GM19025 (cell line): ENCODE measurements around the gene KRT79.

Source experiments
- ATAC-seq: cut with Tn5 transposase; IDR thresholded peaks from one replicate; pipeline ENCODE4 v1.9.1; 2021; ENCODE audit warnings: mild to moderate bottlenecking, low read depth, moderate library complexity; ENCODE audit not compliant: unreplicated experiment

KRT79 gene

DNA sequence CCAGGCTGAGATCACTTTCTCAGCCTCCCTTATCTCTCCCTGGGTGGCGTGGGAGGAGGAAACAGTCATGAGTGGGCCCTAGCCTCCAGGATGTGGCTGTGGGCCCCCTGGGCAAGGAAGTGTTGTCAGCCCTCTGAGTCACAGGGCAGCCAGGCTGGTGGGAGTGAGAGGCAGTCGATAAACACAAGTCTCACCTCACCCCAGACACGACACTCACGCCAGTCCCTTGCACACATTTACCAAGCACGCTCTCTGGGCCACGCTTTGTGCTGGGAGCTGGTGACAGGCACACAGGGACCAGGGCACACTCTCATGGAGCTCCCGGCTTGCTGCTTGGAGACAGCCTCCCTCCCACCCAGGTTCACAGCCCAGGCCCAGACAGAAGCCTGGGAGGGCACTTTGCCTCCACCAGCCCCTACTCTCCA is 1.9 kb upstream of the KRT79 start:
- ATAC-seq: no peak

- ATAC-seq: no peak
Measured at GRCh38 chr12:52835271-52836041, 1.3 kb upstream of the KRT79 start.

GRCh38 chr12:52834727-52835001 is 553 bp upstream of the KRT79 start:
- no peak for ATAC-seq

GRCh38 chr12:52832985-52833905 is 866 bp downstream of the KRT79 start:
- no peak for ATAC-seq

GRCh38 chr12:52832451-52832850 is 1.7 kb downstream of the KRT79 start:
- ATAC-seq: no peak

DNA sequence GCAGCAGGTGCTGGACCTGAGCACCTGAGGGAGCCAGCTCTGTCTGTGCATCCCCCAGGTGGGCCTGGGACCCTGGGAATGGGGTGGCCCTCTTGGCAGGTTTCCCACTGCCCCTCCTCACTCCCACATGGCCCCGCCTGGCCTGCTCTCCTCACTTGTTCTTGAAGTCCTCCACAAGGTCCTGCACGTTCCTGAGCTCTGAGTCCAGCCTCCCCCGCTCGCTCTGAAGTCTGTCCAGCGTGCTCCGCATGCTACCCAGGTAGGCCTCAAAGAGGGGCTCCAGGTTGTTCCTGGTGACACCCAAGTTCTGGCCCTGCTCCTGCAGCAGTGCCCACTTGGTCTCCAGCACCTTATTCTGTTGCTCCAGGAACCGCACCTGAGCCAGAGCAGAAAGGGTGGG is 2.9 kb downstream of the KRT79 start:
- no peak for ATAC-seq

GRCh38 chr12:52829986-52830770 is 3.9 kb downstream of the KRT79 start:
- ATAC-seq: no peak

- no peak for ATAC-seq
Measured at GRCh38 chr12:52828591-52829021, 5.5 kb downstream of the KRT79 start.

GRCh38 chr12:52828156-52828555 is 6.0 kb downstream of the KRT79 start:
- no peak for ATAC-seq

DNA sequence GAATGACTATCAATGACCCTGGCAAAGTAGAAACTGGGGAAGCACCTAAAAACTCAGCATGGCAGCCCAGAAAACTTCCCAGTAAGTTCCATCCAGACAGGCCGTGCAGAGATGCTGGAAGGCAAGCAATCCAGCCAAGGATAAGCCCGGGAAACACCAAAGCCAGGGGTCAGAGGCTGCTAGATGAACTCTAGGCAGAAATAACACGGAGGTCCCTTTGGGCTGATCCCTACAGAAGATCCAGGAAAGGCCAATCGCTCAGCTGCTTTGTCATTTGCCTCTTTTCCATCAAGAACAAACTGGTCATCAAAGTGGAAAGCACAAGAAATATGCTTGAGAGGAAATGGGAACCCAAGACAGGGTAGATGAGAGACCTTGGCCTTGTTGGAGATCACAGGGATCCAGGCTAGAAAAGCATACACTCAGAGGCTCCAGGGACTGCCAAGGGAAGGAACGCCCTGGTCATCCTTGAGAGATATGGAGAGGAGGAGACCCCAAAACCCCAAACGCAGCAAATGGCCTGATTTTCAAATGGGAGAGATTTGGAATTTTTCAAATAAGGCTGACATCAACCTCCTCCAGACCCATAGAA is 6.5 kb downstream of the KRT79 start:
- ATAC-seq: no peak

DNA sequence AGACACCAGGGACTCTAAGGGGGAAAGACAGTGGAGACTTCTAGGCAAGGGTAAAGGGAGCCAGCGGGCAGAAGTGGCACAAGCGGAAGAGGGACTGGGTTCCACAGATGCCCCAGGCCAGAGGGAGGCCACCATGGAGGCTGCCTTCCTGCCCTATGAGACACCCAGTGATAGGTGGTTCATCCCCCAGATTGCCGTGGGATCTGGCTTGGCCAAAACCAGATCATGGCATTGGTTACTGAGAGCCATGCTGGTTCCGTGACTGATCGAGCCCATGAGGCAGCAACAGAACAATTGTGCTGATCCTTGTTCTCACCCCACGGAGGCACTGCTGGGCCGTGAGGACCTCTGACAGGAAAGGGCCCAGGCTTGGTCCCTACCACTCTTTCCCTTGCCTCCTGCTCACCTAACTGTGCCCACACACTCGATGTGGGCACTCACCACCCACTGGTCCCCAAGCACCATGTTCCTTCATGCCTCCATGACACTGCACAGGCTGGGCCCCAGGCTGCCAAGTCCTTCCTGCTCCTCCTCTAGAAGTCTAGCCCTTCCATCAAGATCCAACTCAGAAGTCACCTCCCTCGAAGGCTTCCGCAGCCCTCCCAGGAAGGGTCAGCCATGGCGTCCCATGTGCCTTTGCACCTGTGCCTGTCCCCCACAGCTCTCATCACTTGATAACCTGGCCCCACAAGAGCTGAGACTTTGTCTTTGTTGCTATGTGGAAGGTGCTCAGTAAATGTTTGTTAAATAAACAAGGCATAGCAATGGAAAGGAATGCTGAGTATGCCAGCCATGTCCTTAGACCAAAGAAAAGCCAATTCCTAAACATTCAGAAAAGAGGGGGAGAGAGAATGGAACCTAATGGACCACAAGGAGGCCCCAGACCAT is 7.3 kb downstream of the KRT79 start:
- no peak for ATAC-seq

GRCh38 chr12:52825961-52826360 is 8.2 kb downstream of the KRT79 start:
- ATAC-seq: no peak

GRCh38 chr12:52824741-52825410 is 9.2 kb downstream of the KRT79 start:
- no peak for ATAC-seq

DNA sequence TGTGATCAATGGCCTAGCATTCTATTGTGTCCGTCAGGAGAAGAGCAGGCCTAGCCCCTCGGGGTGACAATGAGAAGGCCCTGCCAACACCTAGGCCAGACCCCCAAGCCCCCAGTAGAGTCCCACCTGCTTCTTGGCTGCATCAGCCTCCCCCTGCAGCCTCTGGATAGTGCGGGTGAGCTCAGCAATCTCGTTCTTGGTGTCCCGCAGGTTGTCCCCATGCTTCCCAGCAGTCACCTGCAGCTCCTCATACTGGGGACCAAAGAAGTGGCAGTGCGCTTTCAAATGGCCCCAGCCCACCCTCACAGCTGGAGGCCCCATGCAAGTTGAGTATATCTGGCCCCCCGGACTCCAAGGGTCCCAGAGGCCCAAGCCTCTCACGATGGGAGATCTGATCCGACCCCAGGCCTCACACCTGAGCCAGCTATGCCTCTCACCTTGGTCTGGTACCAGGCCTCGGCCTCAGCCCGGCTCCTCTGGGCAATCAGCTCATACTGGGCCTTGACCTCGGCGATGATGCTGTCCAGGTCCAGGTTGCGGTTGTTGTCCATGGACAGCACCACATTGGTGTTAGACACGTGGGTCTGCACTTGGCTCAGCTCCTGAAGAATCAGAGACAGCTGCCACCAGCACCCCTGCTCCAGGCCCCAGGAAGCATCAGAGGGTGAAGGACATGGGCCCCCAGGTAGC is 10.2 kb downstream of the KRT79 start:
- no peak for ATAC-seq

- ATAC-seq: no peak
Measured at GRCh38 chr12:52822771-52823510, 11.2 kb downstream of the KRT79 start.

DNA sequence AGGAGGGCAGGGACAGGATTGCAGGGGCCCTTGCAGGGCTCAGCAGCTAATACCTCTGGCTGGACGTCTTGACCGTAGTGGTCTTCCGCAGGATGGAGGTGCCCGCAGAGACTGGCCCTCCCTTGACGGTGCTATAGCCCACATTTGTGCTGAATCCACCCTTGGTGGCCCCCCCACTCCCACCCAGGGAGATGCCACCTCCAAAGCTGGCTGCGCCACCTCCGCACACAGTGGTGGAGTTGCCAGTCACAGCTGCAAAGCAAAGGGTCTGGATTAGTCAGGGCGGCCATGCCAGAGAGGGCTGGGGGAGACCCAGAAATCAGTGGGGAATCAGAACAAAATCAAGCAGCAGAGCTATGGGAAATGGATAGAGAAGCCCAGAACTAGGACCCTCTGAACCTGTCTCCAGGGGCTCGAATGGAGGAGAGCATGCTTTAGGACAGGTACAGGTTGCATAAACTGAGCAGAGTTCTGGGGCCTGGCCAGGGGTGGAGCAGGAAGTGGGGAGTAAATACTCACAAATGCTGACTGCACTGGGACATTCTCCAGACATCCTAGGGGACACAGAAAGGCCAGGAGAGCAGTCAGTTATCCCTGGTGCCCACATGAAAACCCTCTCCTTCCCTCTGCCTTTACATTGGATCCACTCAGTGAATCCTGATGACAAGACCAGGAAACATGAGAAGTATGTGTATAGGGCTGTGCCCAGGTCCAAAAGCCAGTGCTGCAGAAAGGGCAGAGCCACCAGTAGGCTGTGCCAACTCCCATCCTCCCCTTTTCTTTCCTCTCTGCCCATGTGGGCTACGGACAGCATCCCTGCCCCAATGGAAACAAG is 12.1 kb downstream of the KRT79 start:
- ATAC-seq: no peak
